Measurements from ENCODE around the gene IRAK2.

- TF ChIP-seq CTCF (conservative IDR thresholded peaks at IDR 0.05; ENCODE audit: low read length) (no peak), EZH2phosphoT487 (IDR thresholded peaks at IDR 0.05; ENCODE audit: borderline replicate concordance, low read depth, low read length) (no peak)
Observed at GRCh38 chr3:10206166-10206511, 41.4 kb downstream of the IRAK2 start.

Data from OCI-LY7 (cell line).